Mucosa of gallbladder (tissue), 1 donor: ENCODE measurements around the gene SEPTIN8. TPM values are rescaled to one million over a fixed set of nuclear protein-coding genes. Genes with fewer than 3 reads are reported as not detected.

Experiments
- DNase-seq: peaks from one replicate; pipeline ENCODE4 v3.0.0-alpha.2; 2020; ENCODE audit warnings: low spot score
- total RNA-seq: library from RNA; stranded (reverse); gene quantifications from one replicate; pipeline ENCODE4 v1.2.1, GENCODE V29; 2021
- donor health status: DM: no; HTN: no; CAD: no.

Gene SEPTIN8
- total RNA-seq, 1 donor from 2014 or later, result 63.9 TPM

DNA sequence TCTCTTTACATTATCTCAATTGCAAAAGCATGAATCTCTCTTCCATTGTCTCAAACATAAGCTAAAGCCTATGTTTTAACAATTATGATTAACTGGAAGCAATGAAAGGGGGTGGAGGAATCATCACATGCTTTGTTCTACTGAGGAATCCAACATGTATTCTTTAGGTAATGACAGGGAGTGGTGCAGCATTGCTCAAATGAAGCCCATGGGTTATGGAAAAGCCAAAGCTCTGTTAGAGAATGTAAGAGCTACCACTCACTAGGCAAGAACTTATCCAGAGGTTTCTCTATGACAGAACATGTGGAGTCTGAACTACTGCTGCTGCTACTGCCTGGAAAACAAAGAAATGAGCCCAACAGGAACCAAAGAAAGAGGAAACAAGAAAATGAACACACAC is 68.4 kb downstream of the SEPTIN8 start:
- no peak for DNase-seq

GRCh38 chr5:132704875-132705274 is 72.2 kb downstream of the SEPTIN8 start:
- DNase-seq, result no peak

Other genes with a start within 250 kb of the SEPTIN8 start
- gene IL5, start 233.7 kb downstream of the SEPTIN8 start, total RNA-seq, result not detected
- gene RAD50, start 220.3 kb downstream of the SEPTIN8 start, total RNA-seq, result 37.3 TPM
- gene IL13, start 119.1 kb downstream of the SEPTIN8 start, total RNA-seq, result not detected
- gene IL4, start 103.2 kb downstream of the SEPTIN8 start, total RNA-seq, result not detected
- gene KIF3A, start 39.7 kb downstream of the SEPTIN8 start, total RNA-seq, result 15.5 TPM
- 8.4 TPM for gene CCNI2, start 29.8 kb downstream of the SEPTIN8 start, total RNA-seq
- gene SOWAHA, start 36.1 kb upstream of the SEPTIN8 start, total RNA-seq, result 22.2 TPM
- gene SHROOM1, start 53.4 kb upstream of the SEPTIN8 start, total RNA-seq, result 96.1 TPM
- gene GDF9, start 89.2 kb upstream of the SEPTIN8 start, total RNA-seq, result 0.09 TPM
- gene UQCRQ, start 89.4 kb upstream of the SEPTIN8 start, total RNA-seq, result 625 TPM
- 42.4 TPM for gene LEAP2, start 96.4 kb upstream of the SEPTIN8 start, total RNA-seq
- 87.7 TPM for gene AFF4, start 186.4 kb upstream of the SEPTIN8 start, total RNA-seq
- gene ZCCHC10, start 249.3 kb upstream of the SEPTIN8 start, total RNA-seq, result 18.5 TPM